Astrocyte of the cerebellum (primary cell): ENCODE measurements around the gene NFIX.

Experiments
- DNase-seq: peaks from one replicate; pipeline ENCODE4 v3.0.0-alpha.2; 2011; ENCODE audit warnings: low read depth
- H3K4me3 ChIP-seq: 2 replicates; pipeline ENCODE4 v1.5.1; 2011; ENCODE audit warnings: mild to moderate bottlenecking, low read depth, low read length, moderate library complexity
- in situ Hi-C: cut with HindIII; loops from 2 replicates; pipeline ENCODE4 v1.10.0; 2017; ENCODE audit warnings: low sequenced_read_pairs
- TF ChIP-seq, protein P1 (sequence below): IDR thresholded peaks from 2 replicates; pipeline ENCODE4 v1.5.1; 2012; ENCODE audit warnings: low read length, low read depth, moderate library complexity, mild to moderate bottlenecking; ENCODE audit errors: missing control alignments

The NFIX gene

DNA sequence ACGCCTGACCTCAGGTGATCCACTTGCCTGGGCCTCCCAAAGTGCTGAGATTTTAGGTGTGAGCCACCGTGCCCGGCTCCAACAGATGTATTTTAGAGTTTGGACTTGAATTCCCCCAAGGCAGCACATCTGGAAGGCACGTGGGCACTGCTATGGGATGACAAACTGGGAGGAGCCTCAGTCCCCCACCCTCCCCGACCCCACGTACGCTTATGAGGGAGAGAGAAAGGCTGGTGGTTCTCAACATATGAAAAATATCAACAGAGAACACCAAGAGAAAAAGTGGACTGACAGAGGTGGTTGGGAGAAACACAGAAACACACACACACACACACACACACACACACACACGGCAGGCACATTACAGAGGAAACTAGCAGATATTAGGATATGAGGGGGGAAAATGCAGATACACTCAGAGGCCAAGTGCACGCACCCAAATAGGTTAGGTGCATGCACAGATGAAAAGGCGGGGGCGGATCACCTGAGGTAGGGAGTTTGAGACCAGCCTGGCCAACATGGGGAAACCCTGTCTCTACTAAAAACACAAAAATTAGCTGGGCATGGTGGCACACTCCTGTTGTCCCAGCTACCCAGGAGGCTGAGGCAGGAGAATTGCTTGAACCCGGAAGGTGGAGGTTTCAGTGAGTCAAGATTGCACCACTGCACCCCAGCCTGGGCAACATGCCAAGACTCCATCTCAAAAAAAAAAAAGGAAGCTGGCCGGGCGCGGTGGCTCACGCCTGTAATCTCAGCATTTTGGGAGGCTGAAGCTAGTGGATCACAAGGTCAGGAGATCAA, 151.7 kb downstream of the NFIX start:
- in situ Hi-C loops, result no loop called here
- H3K4me3 ChIP-seq, result no peak overlapping the region
- TF ChIP-seq, protein P1, sequence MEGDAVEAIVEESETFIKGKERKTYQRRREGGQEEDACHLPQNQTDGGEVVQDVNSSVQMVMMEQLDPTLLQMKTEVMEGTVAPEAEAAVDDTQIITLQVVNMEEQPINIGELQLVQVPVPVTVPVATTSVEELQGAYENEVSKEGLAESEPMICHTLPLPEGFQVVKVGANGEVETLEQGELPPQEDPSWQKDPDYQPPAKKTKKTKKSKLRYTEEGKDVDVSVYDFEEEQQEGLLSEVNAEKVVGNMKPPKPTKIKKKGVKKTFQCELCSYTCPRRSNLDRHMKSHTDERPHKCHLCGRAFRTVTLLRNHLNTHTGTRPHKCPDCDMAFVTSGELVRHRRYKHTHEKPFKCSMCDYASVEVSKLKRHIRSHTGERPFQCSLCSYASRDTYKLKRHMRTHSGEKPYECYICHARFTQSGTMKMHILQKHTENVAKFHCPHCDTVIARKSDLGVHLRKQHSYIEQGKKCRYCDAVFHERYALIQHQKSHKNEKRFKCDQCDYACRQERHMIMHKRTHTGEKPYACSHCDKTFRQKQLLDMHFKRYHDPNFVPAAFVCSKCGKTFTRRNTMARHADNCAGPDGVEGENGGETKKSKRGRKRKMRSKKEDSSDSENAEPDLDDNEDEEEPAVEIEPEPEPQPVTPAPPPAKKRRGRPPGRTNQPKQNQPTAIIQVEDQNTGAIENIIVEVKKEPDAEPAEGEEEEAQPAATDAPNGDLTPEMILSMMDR, result no peak
- DNase-seq, result no peak
